ENCODE data around the gene FAM240A. TPM values are rescaled to one million over a fixed set of nuclear protein-coding genes. Genes with fewer than 3 reads are reported as not detected.

The FAM240A gene
- total and polyA plus RNA-seq, 10 of the 15 experiments (the other 5 are each of a cell fraction or from before 2014, with no cell fraction given) = not detected

DNA sequence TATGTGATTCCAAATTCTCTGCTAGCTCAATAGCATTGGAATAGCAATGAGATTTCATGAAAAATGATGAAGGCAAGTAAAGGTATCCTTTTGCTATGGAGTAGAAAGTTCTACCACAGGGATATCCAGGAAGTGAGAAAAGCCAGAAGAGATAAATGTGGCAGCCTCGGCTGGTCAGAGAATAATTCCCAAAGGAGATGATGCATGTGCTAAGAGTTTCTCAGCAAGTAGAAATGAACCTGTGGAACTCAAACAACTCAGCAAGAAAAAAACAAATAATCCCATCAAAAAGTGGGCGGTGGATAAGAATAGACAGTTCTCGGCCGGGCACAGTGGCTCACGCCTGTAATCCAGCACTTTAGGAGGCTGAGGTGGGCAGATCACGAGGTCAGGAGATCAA is 42.9 kb downstream of the FAM240A start:
- H4K20me1 ChIP-seq (ENCODE audit: control insufficient read depth, insufficient read depth) = no peaks in the 10 kb centered on the region
- in situ Hi-C loops (cut with MboI) = no loop called here
- ATAC-seq = no peak
- peaks cover 0 to 5% of the 10 kb centered on the region in 2 experiments; a peak in 3 of 4 replicates for H3K27me3 ChIP-seq (replicated peaks in 1 of 2; ENCODE audit: control insufficient read depth in 2 of 2, insufficient read depth in 2 of 2, low read length in 1 of 2)
- intact Hi-C loops (cut with micrococcal nuclease; ENCODE audit: unreplicated experiment) = no loop called here
- H3K4me3 ChIP-seq = no peak overlapping the region
- ChIA-PET SMC1A (ENCODE audit: uncharacterized antibody, unreplicated experiment) (no interaction called here), RAD21 (ENCODE audit: unreplicated experiment) (no interaction called here), POLR2A (no interaction called here), CTCF (interaction anchor here (0.7 kb wide), 1 partner anchor 166 kb away, joined by 3 read pairs; no protein-coding TSS in a partner anchor)
- no peak overlapping the region for H3K27ac ChIP-seq (ENCODE audit: control insufficient read depth, insufficient read depth)
- H3K9me3 ChIP-seq (replicated peaks; ENCODE audit: control insufficient read depth, insufficient read depth, low read length) = no peaks in the 10 kb centered on the region
- no TSS peak for BruUV-seq (replicated peaks)
- no peak overlapping the region for H2AFZ ChIP-seq (ENCODE audit: control insufficient read depth, low read depth, low read length)
- no peak overlapping the region for H3K9ac ChIP-seq (ENCODE audit: control insufficient read depth, insufficient read depth, low read length)
- no peak overlapping the region for H3K4me2 ChIP-seq (ENCODE audit: control insufficient read depth, insufficient read depth)
- FAIRE-seq = no peak
- no peaks in the 10 kb centered on the region for H3K4me1 ChIP-seq (ENCODE audit: control insufficient read depth, insufficient read depth, low read length)
- no peaks in the 10 kb centered on the region for H3K36me3 ChIP-seq (ENCODE audit: control insufficient read depth in 2 of 2, insufficient read depth in 2 of 2, low read length in 1 of 2)
- no peak for DNase-seq (ENCODE audit: low read depth, low spot score)
- WGBS (ENCODE audit: insufficient coverage, insufficient replicate concordance, low lambda C conversion rate, missing lambda C conversion rate) = 60% methylated on average over 6 of the region's 6 CpGs
- no peaks in the 10 kb centered on the region for H3K79me2 ChIP-seq (ENCODE audit: control insufficient read depth, insufficient read depth, low read length)
- TF ChIP-seq POLR2AphosphoS5 (IDR thresholded peaks at IDR 0.05; ENCODE audit: low read length) (no peak), ZBTB4 (CRISPR knock-in tag; IDR thresholded peaks at IDR 0.05) (no peak), SMAD5 (IDR thresholded peaks at IDR 0.05; ENCODE audit: low read depth) (no peak), GABPA (IDR thresholded peaks at IDR 0.05; ENCODE audit: low read depth) (no peak), KAT2A (conservative IDR thresholded peaks at IDR 0.05; ENCODE audit: control insufficient read depth, low read depth, low read length) (no peak), SUPT20H (IDR thresholded peaks at IDR 0.05; ENCODE audit: borderline replicate concordance, control insufficient read depth, low read depth, low read length) (no peak), TCF12 (IDR thresholded peaks at IDR 0.05; ENCODE audit: low read depth, low read length) (no peak), CBX5 (IDR thresholded peaks at IDR 0.05; ENCODE audit: low read depth) (no peak), ZBTB40 (IDR thresholded peaks at IDR 0.05; ENCODE audit: borderline replicate concordance) (no peak), HCFC1 (IDR thresholded peaks at IDR 0.05; ENCODE audit: low read length) (no peak), NR2C1 (IDR thresholded peaks at IDR 0.05) (no peak), E4F1 (IDR thresholded peaks at IDR 0.05; ENCODE audit: borderline replicate concordance, partially characterized antibody) (no peak), ZBTB33 (IDR thresholded peaks at IDR 0.05) (no peak), CBFB (IDR thresholded peaks at IDR 0.05; ENCODE audit: low read depth) (no peak)

Measured in GM12878 (cell line).